GM19463 (cell line): ENCODE measurements around the gene FHIT.

Experiments used
- ATAC-seq: cut with Tn5 transposase; IDR thresholded peaks from one replicate; pipeline ENCODE4 v1.9.1; 2021; ENCODE audit warnings: mild to moderate bottlenecking, moderate library complexity; ENCODE audit not compliant: unreplicated experiment

Gene FHIT

GRCh38 chr3:60033901-60034453, 1217.3 kb downstream of the FHIT start:
- ATAC-seq: no peak

- ATAC-seq: no peak
These were observed 1220.3 kb downstream of the FHIT start for GRCh38 chr3:60030982-60031381.

DNA sequence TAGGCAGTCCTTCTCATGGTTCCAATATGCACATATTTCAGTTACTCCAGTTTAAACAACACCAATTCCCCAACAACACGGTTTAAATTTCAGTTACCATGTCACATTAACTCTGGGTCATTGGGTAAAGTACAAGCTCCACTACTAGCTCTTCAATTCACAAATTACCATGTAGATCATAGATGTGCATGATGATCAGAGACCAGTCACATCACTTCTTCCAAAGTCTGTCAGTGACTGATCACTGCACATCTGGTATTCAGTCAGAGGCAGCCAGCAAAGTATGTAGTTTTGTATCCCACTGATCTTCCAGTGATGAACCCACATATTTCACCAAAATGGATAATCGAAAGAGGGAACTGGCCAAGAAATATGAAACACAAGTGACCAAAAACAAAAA, 1223.0 kb downstream of the FHIT start:
- ATAC-seq: no peak

GRCh38 chr3:60027335-60027734, 1223.9 kb downstream of the FHIT start:
- ATAC-seq: no peak

GRCh38 chr3:60025096-60026050, 1225.9 kb downstream of the FHIT start:
- ATAC-seq: no peak

- ATAC-seq: no peak
These were observed 1226.9 kb downstream of the FHIT start for GRCh38 chr3:60024400-60024799.

DNA sequence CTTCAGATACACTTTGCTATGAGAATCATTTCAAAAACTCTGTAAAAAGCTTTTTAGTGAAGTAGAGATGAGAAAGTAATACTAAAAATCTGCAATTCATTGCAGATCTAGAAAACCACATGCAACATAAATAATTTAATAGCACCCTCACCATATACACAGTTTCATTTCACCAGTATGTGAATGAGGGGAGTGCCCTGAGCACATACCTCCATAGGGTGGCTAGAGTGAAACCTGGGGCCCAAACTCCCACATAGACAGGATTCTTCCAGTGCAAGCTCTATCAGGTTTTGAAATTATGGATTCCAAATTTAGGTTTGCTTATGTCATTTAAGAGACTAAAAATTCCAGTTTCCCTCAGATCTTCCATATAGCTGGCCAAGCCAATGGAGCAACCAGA, 1228.1 kb downstream of the FHIT start:
- ATAC-seq: no peak

GRCh38 chr3:60017631-60018030, 1233.6 kb downstream of the FHIT start:
- ATAC-seq: peak; percentile 50

- no peak for ATAC-seq
These were observed 1236.1 kb downstream of the FHIT start for GRCh38 chr3:60015032-60015705.

DNA sequence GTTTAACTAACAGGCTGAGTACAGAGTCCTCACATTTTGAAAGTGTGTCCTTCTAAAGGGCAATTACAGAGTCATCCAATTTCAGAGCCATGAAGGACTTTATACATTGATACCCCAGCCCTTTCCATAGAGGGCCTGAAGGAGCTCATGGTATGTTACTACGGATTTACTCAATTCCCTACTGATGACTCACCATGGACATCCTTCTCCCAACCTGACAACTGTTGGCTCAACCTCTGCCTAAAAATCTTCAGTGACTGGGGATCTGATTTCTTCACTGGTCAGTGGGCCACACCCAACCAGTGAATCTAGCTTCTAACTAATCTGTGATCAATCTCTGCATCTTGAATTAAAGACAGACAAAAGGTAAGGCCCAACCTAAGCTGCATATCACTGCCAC, 1238.0 kb downstream of the FHIT start:
- no peak for ATAC-seq

GRCh38 chr3:60011218-60011617, 1240.0 kb downstream of the FHIT start:
- no peak for ATAC-seq

DNA sequence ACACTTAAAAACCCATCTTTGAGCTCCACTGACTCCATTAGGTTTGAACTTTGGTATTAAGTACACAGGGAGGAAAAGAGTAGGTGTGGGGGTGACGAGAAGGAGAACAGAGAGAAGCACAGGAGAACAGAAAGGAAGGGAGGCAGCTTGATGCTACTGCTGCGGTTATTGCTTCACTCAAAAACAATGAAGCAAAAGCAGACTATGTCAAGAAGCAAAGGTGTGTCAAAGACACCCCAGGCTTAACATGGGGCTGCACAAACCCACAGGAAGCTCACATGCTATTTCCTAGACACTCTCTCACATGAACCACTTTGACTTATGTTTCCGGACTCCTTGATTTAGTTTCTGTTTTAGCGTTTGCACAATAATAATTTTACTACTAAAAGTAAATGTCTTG, 1240.5 kb downstream of the FHIT start:
- peak; percentile 76 for ATAC-seq

- ATAC-seq: no peak
These were observed 1241.2 kb downstream of the FHIT start for GRCh38 chr3:60009931-60010478.

GRCh38 chr3:60001369-60001768, 1249.9 kb downstream of the FHIT start:
- ATAC-seq: no peak

DNA sequence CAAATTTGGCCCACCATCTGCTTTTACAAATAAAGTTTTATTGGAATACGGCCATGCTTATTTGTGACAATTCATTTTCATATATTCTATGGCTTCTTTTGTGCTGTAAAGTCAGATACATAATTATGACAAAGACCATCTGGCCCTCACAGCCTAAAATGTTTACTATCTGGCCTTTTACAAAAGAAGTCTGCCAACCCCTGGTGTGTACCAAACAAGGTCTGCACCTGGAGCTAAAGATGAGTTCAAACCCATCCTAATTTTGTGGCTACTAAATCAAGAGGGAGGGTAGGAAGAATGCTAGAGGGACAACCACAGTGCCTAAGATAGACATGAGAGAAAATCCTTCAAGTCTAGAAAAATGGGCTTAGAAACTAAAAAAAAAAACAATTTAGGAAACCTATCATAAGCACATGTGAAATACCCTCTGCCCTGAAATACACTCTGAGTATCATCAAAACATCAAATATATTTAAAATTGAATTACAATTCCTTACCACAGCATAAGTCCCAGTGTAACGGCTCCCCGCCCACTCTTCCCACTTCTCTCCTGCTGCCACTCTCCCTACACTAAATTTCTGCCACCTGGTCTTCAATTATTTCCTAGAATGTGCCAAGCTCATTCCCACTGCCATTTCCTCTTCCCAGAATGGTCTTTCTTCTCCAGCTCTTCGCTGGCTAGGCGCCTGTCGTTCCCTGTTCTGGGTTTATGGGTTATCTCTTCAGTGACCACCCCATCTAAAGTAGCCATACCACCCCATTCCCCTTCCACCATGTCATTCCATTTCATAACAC, 1250.7 kb downstream of the FHIT start:
- ATAC-seq: no peak

DNA sequence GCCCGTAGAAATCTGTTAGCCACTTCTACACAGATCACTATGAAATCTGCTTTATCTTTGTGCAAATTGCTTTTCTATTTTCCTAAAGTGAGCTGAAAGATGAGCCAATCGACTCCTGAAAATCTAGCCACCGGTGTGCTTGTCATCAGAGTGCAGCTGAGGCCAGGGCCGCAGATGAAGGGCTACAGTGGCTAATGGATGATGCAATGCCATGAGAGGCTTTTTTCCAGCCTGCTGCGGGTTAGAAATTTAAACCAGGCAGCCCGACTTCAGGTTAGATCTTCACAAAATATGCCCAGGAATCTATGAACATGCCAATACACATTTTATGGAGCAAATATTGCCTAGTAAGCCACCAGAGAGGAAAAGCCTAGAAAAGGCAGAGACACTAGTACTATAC, 1253.2 kb downstream of the FHIT start:
- no peak for ATAC-seq

GRCh38 chr3:59997583-59997982, 1253.7 kb downstream of the FHIT start:
- ATAC-seq: no peak

DNA sequence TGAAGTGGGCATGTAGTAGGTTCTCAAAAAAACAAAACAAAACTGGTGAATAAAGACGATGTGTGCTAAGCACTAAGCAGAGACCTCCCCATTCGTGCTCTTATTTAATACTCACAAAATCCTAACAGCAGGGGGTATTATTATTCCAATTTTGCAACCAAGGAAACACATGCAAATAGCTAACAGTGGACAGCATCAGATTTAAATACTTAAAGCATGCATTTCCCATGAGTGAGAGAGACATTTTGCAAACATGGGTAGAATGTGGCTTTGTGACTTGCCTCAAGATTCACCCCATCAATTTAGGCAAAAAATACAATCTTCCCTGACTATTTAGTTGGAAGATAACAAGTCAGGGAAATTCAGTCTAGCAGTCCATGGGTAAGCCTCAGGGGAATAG, 1255.2 kb downstream of the FHIT start:
- no peak for ATAC-seq

DNA sequence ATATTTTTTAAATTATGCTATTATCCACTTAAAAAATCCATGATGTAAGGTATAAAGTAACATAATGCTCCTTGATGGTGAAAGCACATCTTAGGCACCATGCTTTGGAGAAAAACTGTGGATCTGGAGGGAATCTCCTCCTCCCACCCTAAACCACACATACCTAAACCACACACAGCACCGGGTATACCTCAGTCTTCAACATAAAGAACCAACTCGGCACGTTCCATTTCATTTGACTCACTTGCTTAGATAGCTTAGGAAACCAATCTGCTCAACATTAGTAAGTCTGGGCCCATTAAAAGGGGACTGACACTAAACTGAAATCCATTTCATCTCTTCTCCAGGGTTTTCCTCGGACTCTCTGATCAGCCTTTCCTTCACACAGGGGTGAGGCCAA, 1255.7 kb downstream of the FHIT start:
- no peak for ATAC-seq

DNA sequence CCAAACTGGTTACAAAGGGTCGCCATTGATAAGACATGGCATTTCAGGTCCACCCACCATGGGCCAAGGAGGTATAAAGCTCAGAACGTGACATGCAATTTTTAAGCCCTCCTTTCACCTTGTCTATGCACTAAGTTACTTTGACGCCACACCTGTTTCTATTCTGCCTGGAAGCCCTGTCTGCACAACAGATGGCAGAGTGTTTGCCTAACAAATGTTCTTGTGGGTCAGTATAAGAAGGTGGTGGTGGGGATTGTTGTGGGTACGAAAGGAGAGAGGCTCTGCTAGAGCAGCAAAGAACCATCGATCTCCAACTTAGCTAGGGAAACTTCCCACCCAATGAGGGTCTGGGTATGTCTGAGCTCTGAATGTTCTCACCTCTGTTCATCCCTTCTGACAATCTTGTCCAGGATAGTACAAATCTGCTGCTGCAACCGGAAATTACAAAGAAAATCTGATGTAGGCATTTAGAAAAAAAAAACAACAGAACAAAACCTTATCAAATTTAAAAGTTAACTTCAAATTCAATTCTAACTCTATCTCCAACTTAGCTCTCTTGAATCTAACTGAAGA, 1256.4 kb downstream of the FHIT start:
- ATAC-seq: no peak
